Activated CD4-positive, alpha-beta T cell treated with anti-CD3 and anti-CD28 coated beads, Interleukin-2, amount 10 ng/mL, durations not matched to agents 7 days and 5 days (primary cell): ENCODE measurements around the gene SAV1. TPM values are rescaled to one million over a fixed set of nuclear protein-coding genes. Genes with fewer than 3 reads are reported as not detected.
"Not testable (repeated sequence)": the region's sequence is repeated elsewhere in the genome, so short reads cannot be mapped to it uniquely, and the experiment has no call there.

Experiments
- CTCF ChIA-PET: fragments of 350-600 bp; sonication (Branson Sonifier 250); formaldehyde crosslinking; loops from one replicate; lab custom pipeline; 2021; ENCODE audit warnings: antibody characterized with exemption; lab: Charles Lee
- POLR2A ChIA-PET: fragments of 350-600 bp; sonication (Branson Sonifier 250); formaldehyde crosslinking; loops from one replicate; lab custom pipeline; 2021; ENCODE audit warnings: antibody characterized with exemption; lab: Charles Lee
- DNase-seq: peaks from one replicate; pipeline ENCODE4 v3.0.0-alpha.2; 2020
- H3K27ac Mint-ChIP-seq: one replicate; pipeline ENCODE4 v1.8.0; 2021; ENCODE audit warnings: mild to moderate bottlenecking, moderate library complexity, mixed read lengths
- H3K27me3 Mint-ChIP-seq: one replicate; pipeline ENCODE4 v1.8.0; 2021; ENCODE audit warnings: mixed read lengths
- H3K36me3 Mint-ChIP-seq: one replicate; pipeline ENCODE4 v1.8.0; 2021; ENCODE audit warnings: low read depth, mixed read lengths
- H3K4me1 Mint-ChIP-seq: one replicate; pipeline ENCODE4 v1.8.0; 2021; ENCODE audit warnings: mixed read lengths
- H3K4me3 Mint-ChIP-seq: one replicate; pipeline ENCODE4 v1.8.0; 2021; ENCODE audit warnings: mild to moderate bottlenecking, moderate library complexity, mixed read lengths
- H3K9me3 Mint-ChIP-seq: one replicate; pipeline ENCODE4 v1.8.0; 2021; ENCODE audit warnings: mixed read lengths
- total RNA-seq, 2 experiments: library from RNA; stranded (reverse); gene quantifications; one replicate each; pipeline ENCODE4 v1.2.3, GENCODE V29; 2021

SAV1 gene
- total RNA-seq, 2 experiments from 2014 or later, result 3.4 to 3.9 TPM

DNA sequence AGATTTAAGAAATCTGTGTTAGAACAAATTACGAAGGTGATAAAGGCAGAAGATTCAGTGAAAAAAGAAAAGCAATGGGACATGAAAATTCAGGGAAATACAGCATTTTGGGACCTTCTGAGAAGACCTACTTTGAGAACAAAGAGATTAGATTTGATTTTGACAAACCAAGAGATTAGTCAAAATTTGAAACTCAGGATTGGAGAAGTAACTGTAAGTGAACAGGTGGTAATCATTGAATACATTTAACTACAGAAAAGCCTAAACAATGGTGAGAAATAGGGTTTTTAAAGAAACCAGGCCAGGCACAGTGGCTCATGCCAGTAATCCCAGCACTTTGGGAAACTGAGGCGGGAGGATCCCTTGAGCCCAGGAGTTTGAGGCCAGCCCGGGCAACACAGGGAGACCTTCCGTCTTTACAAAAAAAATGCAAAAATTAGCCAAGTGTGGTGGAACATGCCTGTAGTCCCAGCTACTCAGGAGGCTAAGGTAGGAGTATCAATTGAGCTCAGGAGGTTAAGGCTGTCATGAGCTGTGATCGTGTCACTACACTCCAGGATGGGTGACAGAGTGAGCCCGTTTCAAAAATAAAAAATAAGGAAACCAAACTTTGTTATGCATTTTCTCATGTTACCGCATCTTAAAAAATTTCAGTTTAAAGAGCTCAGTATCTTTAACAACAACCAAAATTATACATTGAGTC is 8.9 kb upstream of the SAV1 start:
- ChIA-PET POLR2A (no interaction called here), CTCF (no interaction called here)
- H3K4me3 Mint-ChIP-seq, result no peak overlapping the region

DNA sequence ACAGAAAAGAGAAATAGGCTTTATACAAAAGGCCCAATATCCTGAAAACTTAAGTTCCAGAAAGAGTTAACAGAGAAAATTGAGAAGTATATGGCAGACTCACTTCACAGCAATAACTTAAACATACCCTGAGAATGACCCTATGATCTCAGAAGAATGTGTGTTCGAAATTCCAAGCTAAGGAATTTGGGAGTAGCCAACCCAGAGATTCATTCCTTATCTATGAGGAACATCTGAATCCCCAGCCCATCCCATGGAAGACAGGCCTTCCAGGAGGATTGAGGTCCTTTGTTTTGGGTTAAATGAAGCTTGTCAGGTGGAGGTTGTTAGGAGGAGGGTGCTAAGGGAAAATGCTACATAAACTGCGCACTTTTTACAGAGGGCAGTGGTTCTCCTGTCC is 7.5 kb upstream of the SAV1 start:
- H3K9me3 Mint-ChIP-seq, result no peaks in the 10 kb centered on the region
- peaks cover 10% of the 10 kb centered on the region for H3K4me1 Mint-ChIP-seq
- no peak overlapping the region for H3K27ac Mint-ChIP-seq
- no peaks in the 10 kb centered on the region for H3K36me3 Mint-ChIP-seq
- peaks cover 6% of the 10 kb centered on the region for H3K27me3 Mint-ChIP-seq
- CTCF ChIA-PET, result no interaction called here
- H3K4me3 Mint-ChIP-seq, result no peak overlapping the region
- no peak for DNase-seq
- POLR2A ChIA-PET, result no interaction called here

More for the DNA sequence above, 8.9 kb upstream of the SAV1 start:
- no peaks in the 10 kb centered on the region for H3K9me3 Mint-ChIP-seq
- DNase-seq, result no peak
- H3K27me3 Mint-ChIP-seq, result peaks cover 8% of the 10 kb centered on the region
- H3K36me3 Mint-ChIP-seq, result no peaks in the 10 kb centered on the region
- no peak overlapping the region for H3K27ac Mint-ChIP-seq
- peaks cover 10% of the 10 kb centered on the region for H3K4me1 Mint-ChIP-seq

- ChIA-PET POLR2A (no interaction called here), CTCF (interaction anchor here (0.7 kb wide), 1 partner anchor 21 kb away, joined by 4 read pairs; no protein-coding TSS in a partner anchor)
- Mint-ChIP-seq H3K27me3 (peaks cover 2% of the 10 kb centered on the region), H3K4me3 (no peak overlapping the region), H3K4me1 (peaks cover 14% of the 10 kb centered on the region), H3K9me3 (no peaks in the 10 kb centered on the region), H3K27ac (no peak overlapping the region), H3K36me3 (no peaks in the 10 kb centered on the region)
- DNase-seq, result no peak
Measured at GRCh38 chr14:50670866-50671256, 2.8 kb upstream of the SAV1 start.

DNA sequence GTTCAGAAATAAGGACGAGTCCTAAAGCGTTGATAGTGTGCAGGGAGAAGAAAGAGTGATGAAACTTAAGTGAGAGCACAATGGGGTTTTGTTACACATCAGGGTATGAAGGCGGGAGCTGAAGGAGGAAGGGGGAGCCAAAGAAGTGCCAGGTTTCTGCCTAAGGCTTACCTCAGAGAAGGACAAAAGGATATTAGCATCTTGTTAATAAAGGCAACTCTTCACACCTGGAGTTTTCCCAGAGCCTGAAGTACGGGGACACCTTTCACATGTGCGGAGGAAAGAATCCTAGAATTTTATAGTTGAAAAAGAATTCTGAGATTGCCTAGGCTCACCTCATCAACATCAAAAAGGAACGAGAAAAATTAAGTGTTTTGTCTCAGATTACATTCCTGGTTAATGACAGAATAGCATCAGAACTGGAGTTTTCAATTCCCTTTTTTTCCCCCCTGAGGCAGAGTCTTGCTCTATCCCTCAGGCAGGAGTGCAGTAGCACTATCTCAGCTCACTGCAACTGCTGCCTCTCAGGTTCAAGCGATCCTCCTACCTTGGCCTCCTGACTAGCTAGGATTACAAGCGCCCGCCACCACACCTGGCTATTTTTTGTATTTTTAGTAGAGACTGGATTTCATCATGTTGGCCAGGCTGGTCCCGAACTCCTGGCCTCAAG is 2.2 kb upstream of the SAV1 start:
- H3K27me3 Mint-ChIP-seq, result peaks cover 2% of the 10 kb centered on the region
- H3K36me3 Mint-ChIP-seq, result no peaks in the 10 kb centered on the region
- ChIA-PET POLR2A (no interaction called here), CTCF (interaction anchor here (1.0 kb wide), 1 partner anchor 79 kb away, joined by 3 read pairs; no protein-coding TSS in a partner anchor)
- no peak overlapping the region for H3K4me3 Mint-ChIP-seq
- no peaks in the 10 kb centered on the region for H3K9me3 Mint-ChIP-seq
- no peak overlapping the region for H3K27ac Mint-ChIP-seq
- peaks cover 14% of the 10 kb centered on the region for H3K4me1 Mint-ChIP-seq
- no peak for DNase-seq

DNA sequence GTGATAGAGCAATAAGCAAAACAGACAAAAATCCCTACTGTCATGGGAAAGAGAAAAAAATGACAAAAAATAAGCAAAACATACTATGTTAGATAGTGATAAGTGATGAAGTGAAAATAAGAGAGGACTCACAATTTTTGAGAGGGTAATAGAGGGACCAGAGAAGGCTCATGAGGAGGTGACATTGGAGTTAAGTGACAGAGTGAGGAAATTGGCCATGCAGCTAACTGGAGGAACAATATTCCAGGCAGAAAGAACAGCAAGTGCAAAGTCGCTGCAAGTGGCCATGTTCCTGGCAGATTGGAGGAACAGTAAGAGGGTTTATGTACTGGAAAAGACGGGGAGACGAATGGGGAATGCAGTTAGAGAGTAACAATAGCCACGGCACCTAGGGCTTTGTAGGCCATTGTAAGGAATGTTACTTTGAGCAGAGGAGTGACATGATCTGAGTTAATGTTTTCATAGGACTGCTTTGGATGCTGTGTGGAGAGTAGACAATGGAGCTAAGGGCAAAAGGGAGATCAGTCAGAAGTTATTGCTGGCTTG is 1.4 kb upstream of the SAV1 start:
- Mint-ChIP-seq H3K27me3 (peaks cover 2% of the 10 kb centered on the region), H3K27ac (no peak overlapping the region), H3K4me3 (no peak overlapping the region), H3K4me1 (peaks cover 14% of the 10 kb centered on the region), H3K9me3 (no peaks in the 10 kb centered on the region), H3K36me3 (peaks cover 3% of the 10 kb centered on the region)
- ChIA-PET CTCF (interaction anchor here (1.0 kb wide), 1 partner anchor 80 kb away, joined by 3 read pairs; no protein-coding TSS in a partner anchor), POLR2A (no interaction called here)
- DNase-seq, result no peak

GRCh38 chr14:50668826-50669143 is 679 bp upstream of the SAV1 start:
- Mint-ChIP-seq H3K4me3 (no peak overlapping the region), H3K27me3 (peaks cover 2% of the 10 kb centered on the region), H3K27ac (no peak overlapping the region), H3K36me3 (peaks cover 3% of the 10 kb centered on the region), H3K9me3 (no peaks in the 10 kb centered on the region), H3K4me1 (peaks cover 14% of the 10 kb centered on the region)
- CTCF ChIA-PET, result interaction anchor here (1.0 kb wide), 1 partner anchor 105 kb away, joined by 3 read pairs; no protein-coding TSS in a partner anchor
- DNase-seq, result no peak
- POLR2A ChIA-PET, result no interaction called here

DNA sequence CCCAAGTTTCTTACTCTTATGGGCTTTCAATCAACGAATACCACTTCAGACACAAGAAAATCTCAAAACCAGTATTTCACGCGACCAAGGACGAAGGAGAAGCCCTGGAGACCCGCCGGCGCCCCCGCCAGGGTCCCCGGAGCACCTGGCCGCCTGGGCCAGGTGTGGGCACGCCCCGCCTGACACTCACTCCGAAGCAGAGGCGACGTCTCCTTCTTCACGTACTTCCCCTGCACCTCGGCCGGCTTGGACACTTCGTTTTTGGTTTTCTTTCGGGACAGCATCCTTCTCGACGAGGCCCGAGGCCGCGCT is 466 bp downstream of the SAV1 start:
- H3K27me3 Mint-ChIP-seq, result peaks cover 2% of the 10 kb centered on the region
- peaks cover 3% of the 10 kb centered on the region for H3K36me3 Mint-ChIP-seq
- CTCF ChIA-PET, result interaction anchor here (1.0 kb wide), 1 partner anchor 106 kb away, joined by 3 read pairs; no protein-coding TSS in a partner anchor
- H3K27ac Mint-ChIP-seq, result peak overlapping the region; percentile 65
- H3K4me1 Mint-ChIP-seq, result peaks cover 14% of the 10 kb centered on the region
- POLR2A ChIA-PET, result no interaction called here
- no peak overlapping the region for H3K4me3 Mint-ChIP-seq
- no peaks in the 10 kb centered on the region for H3K9me3 Mint-ChIP-seq
- peak; percentile 18 for DNase-seq

DNA sequence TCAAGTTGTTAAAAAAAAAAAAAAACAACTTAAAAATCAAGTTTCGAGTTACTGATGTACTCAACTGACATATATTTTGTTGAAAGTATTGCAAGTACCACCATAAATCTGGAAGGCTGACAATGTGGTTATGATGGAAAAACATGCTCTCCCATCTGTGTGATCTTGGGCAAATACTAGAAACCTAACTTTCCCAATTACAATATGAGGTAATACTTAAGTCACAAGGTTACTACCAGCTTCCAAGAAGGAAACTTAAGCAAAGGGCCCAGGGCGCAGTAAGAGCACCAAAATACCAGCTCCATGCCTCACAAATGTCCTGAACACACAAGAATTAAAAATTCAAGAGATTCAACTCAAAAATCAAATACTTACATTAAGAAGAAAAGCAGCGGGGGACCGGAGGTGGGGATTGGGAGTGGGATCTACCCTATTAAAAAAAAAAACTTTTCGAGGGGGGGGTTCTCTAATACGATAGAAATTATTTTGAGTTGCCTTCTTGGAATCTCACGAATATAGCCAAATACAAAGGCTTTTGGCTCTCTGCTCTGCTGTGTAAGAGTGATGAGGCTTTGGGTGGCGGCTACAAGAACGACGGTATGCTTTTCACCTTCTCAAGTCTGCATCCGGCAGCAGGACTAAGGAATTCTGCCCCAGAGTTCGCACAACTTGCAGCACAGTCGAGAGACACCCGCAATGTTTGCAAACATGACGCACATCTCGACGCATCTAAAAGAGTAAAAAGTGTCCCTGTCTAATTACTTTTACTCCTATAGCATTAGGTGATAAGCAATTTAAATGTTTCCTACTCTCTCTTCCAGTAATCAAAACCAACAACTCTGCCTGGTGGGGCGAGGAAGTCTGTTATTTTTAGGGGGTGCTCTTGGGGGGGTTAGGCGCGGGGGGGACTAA is 1.1 kb downstream of the SAV1 start:
- Mint-ChIP-seq H3K27ac (peak overlapping the region; percentile 65), H3K36me3 (peaks cover 3% of the 10 kb centered on the region), H3K27me3 (peaks cover 2% of the 10 kb centered on the region), H3K4me3 (no peak overlapping the region), H3K9me3 (no peaks in the 10 kb centered on the region), H3K4me1 (peaks cover 14% of the 10 kb centered on the region)
- ChIA-PET POLR2A (interaction anchor here (0.6 kb wide), 1 partner anchor 579 kb away, joined by 3 read pairs; no protein-coding TSS in a partner anchor), CTCF (interaction anchor here (1.4 kb wide), 1 partner anchor 47 kb away, joined by 4 read pairs; no protein-coding TSS in a partner anchor)
- peak; percentile 23 for DNase-seq

DNA sequence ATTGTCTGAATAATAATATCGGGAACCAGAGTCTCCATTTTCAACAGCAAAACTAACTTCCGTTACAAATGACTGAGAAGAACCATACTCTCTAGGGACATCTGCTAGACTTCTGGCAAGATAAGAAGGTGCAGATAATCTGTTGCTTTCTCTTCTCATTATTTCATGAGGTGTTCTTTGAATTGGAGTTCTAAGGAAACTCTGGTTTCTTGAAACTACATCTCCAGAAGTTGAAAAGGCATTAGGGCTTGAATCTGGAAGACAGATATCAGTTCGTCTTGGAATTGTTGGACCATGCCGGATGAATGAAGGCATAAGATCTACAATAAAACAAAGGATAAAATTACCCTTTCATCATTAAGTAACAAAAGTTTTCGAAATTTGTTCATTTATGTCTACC is 2.8 kb downstream of the SAV1 start:
- H3K9me3 Mint-ChIP-seq, H3K27ac Mint-ChIP-seq, H3K4me3 Mint-ChIP-seq, CTCF ChIA-PET, H3K27me3 Mint-ChIP-seq, DNase-seq, H3K36me3 Mint-ChIP-seq, POLR2A ChIA-PET: not testable (repeated sequence)
- peaks cover 14% of the 10 kb centered on the region for H3K4me1 Mint-ChIP-seq

- not testable (repeated sequence) for H3K27me3 Mint-ChIP-seq, DNase-seq
Measured at GRCh38 chr14:50664579-50664978, 3.5 kb downstream of the SAV1 start.

GRCh38 chr14:50659327-50659974 is 8.7 kb downstream of the SAV1 start:
- H3K27me3 Mint-ChIP-seq, result no peaks in the 10 kb centered on the region
- DNase-seq, result no peak
- no peak overlapping the region for H3K4me3 Mint-ChIP-seq
- CTCF ChIA-PET, result interaction anchor here (1.0 kb wide), 1 partner anchor 55 kb away, joined by 3 read pairs; no protein-coding TSS in a partner anchor
- peaks cover 3% of the 10 kb centered on the region for H3K36me3 Mint-ChIP-seq
- H3K27ac Mint-ChIP-seq, result no peak overlapping the region
- H3K9me3 Mint-ChIP-seq, result no peaks in the 10 kb centered on the region
- no peaks in the 10 kb centered on the region for H3K4me1 Mint-ChIP-seq
- POLR2A ChIA-PET, result no interaction called here

More at GRCh38 chr14:50664579-50664978, 3.5 kb downstream of the SAV1 start:
- peaks cover 14% of the 10 kb centered on the region for H3K4me1 Mint-ChIP-seq
- H3K9me3 Mint-ChIP-seq, POLR2A ChIA-PET, CTCF ChIA-PET, H3K4me3 Mint-ChIP-seq, H3K27ac Mint-ChIP-seq, H3K36me3 Mint-ChIP-seq: not testable (repeated sequence)

DNA sequence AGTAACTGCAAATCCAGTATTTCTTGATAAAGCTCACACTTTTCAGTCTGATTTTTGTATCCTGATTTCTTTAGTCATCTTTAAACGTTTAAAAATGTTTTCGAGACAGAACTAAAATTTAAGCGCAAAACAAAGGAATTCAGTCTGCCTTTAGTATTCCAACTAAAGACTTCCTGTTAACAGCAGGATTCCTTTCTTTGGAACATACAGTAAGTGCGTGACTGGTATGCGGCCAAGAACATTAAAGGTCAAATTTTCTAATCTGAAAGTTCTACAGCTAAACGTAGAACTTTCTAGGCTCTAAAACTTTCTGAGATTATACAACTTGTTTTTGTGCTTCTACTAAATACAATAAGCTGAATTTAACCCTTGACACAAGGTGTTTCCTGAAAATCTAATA is 9.9 kb downstream of the SAV1 start:
- ChIA-PET POLR2A (no interaction called here), CTCF (interaction anchor here (0.5 to 1.0 kb wide), 3 partner anchors 54 to 624 kb away, joined by 3 to 5 read pairs (median 3); no protein-coding TSS in a partner anchor)
- Mint-ChIP-seq H3K36me3 (peaks cover 3% of the 10 kb centered on the region), H3K27me3 (no peaks in the 10 kb centered on the region), H3K4me3 (no peak overlapping the region), H3K9me3 (no peaks in the 10 kb centered on the region), H3K27ac (no peak overlapping the region), H3K4me1 (no peaks in the 10 kb centered on the region)
- DNase-seq, result no peak
